Measurements from ENCODE around the gene IQGAP2.

GRCh38 chr5:76591366-76591765 is 188.3 kb downstream of the IQGAP2 start:
- TF ChIP-seq CTCF (IDR thresholded peaks at IDR 0.05; ENCODE audit: insufficient read depth, low read length, poor library complexity, severe bottlenecking) = no peak
- TF ChIP-seq EZH2phosphoT487 (conservative IDR thresholded peaks at IDR 0.05; ENCODE audit: low read length) = no peak

Measured in SU-DHL-6 (cell line).